Duodenal mucosa (tissue), 2 donors: ENCODE measurements around the gene KCNC2.

Source experiments
- H3K27ac ChIP-seq: one replicate; pipeline ENCODE4 v1.7.0; 2013; ENCODE audit warnings: low read depth, low read length
- H3K27me3 ChIP-seq, 2 donors: one replicate each; pipeline ENCODE4 v1.7.0; 2013; ENCODE audit warnings: low read length in 2 of 2, control low read depth in 1 of 2; ENCODE audit not compliant: insufficient read depth in 2 of 2, control insufficient read depth in 1 of 2
- H3K36me3 ChIP-seq, 2 donors: one replicate each; pipeline ENCODE4 v1.7.0; 2013; ENCODE audit warnings: low read length in 2 of 2, control low read depth in 1 of 2; ENCODE audit not compliant: insufficient read depth in 2 of 2, control insufficient read depth in 1 of 2
- H3K4me1 ChIP-seq, 2 donors: one replicate each; pipeline ENCODE4 v1.7.0; 2013; ENCODE audit warnings: low read length in 2 of 2, control low read depth in 1 of 2; ENCODE audit not compliant: insufficient read depth in 2 of 2, control insufficient read depth in 1 of 2
- H3K4me3 ChIP-seq, 2 donors: one replicate each; pipeline ENCODE4 v1.7.0; 2013; ENCODE audit warnings: low read length in 2 of 2, low read depth in 1 of 2
- H3K9ac ChIP-seq, 2 donors: one replicate each; pipeline ENCODE4 v1.7.0; 2013; ENCODE audit warnings: low read length in 2 of 2, low read depth in 1 of 2
- H3K9me3 ChIP-seq, 2 donors: one replicate each; pipeline ENCODE4 v1.7.0; 2013; ENCODE audit warnings: low read length in 2 of 2, control low read depth in 1 of 2; ENCODE audit not compliant: control insufficient read depth in 1 of 2

The KCNC2 gene

GRCh38 chr12:75081305-75081704 is 128.3 kb downstream of the KCNC2 start:
- no peaks in the 10 kb centered on the region for H3K4me1 ChIP-seq
- no peaks in the 10 kb centered on the region for H3K9me3 ChIP-seq
- no peak overlapping the region for H3K4me3 ChIP-seq
- H3K9ac ChIP-seq, result no peak overlapping the region
- H3K27ac ChIP-seq, result no peak overlapping the region
- no peaks in the 10 kb centered on the region for H3K27me3 ChIP-seq
- H3K36me3 ChIP-seq, result no peaks in the 10 kb centered on the region

- Histone ChIP-seq H3K9me3 (no peaks in the 10 kb centered on the region), H3K4me3 (no peak overlapping the region), H3K27ac (no peak overlapping the region), H3K9ac (no peak overlapping the region), H3K27me3 (no peaks in the 10 kb centered on the region), H3K36me3 (no peaks in the 10 kb centered on the region), H3K4me1 (no peaks in the 10 kb centered on the region)
Measured at GRCh38 chr12:75080582-75080981, 129.1 kb downstream of the KCNC2 start.

DNA sequence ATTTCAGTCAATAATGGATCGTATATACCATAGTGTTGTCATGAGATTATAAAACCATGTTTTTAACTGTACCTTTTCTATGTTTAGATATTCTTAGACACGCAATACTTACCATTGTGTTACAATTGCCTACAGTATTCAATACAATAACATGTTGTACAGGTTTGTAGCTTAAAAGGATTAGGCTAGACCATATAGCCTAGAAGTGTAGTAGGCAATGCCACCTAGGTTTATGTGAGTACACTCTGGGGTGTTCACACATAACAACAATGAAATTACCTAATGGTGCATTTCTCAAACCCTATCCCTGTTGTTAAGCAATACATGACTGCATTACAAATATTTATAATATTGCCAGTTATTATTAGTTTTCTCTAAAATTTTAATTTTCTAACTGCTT is 144.2 kb downstream of the KCNC2 start:
- H3K4me1 ChIP-seq, result no peaks in the 10 kb centered on the region
- H3K4me3 ChIP-seq, result no peak overlapping the region
- H3K27me3 ChIP-seq, result no peaks in the 10 kb centered on the region
- no peak overlapping the region for H3K9ac ChIP-seq
- H3K9me3 ChIP-seq, result no peaks in the 10 kb centered on the region
- no peaks in the 10 kb centered on the region for H3K36me3 ChIP-seq
- H3K27ac ChIP-seq, result no peak overlapping the region

DNA sequence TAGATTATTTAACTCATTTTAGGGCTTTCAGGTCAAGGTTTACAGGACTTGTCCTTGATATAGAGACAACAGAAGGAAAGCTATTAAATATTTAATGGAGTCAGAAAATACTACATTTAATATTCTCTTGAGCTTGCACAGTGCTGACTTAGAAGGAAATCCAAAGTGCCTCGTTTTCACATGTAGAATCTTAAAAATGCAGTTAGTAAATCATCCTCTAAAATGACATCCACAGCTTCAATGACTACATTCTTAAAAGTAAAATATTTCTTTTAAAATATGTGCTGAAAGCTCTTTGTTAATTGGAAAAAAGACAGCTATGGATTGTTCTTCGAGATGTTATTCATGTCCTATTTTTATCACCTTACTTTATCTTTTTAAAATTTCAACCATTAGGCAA is 146.9 kb downstream of the KCNC2 start:
- no peaks in the 10 kb centered on the region for H3K36me3 ChIP-seq
- H3K27ac ChIP-seq, result no peak overlapping the region
- H3K27me3 ChIP-seq, result no peaks in the 10 kb centered on the region
- no peak overlapping the region for H3K9ac ChIP-seq
- no peak overlapping the region for H3K4me3 ChIP-seq
- H3K9me3 ChIP-seq, result no peaks in the 10 kb centered on the region
- H3K4me1 ChIP-seq, result no peaks in the 10 kb centered on the region

GRCh38 chr12:75058228-75058627 is 151.4 kb downstream of the KCNC2 start:
- no peaks in the 10 kb centered on the region for H3K36me3 ChIP-seq

GRCh38 chr12:75048767-75049166 is 160.9 kb downstream of the KCNC2 start:
- Histone ChIP-seq H3K9me3 (no peaks in the 10 kb centered on the region), H3K9ac (no peak overlapping the region), H3K27me3 (no peaks in the 10 kb centered on the region), H3K4me3 (no peak overlapping the region), H3K4me1 (no peaks in the 10 kb centered on the region), H3K36me3 (no peaks in the 10 kb centered on the region), H3K27ac (no peak overlapping the region)

More at GRCh38 chr12:75058228-75058627, 151.4 kb downstream of the KCNC2 start:
- Histone ChIP-seq H3K27ac (no peak overlapping the region), H3K27me3 (no peaks in the 10 kb centered on the region), H3K4me1 (no peaks in the 10 kb centered on the region), H3K9ac (no peak overlapping the region), H3K9me3 (no peaks in the 10 kb centered on the region), H3K4me3 (no peak overlapping the region)

DNA sequence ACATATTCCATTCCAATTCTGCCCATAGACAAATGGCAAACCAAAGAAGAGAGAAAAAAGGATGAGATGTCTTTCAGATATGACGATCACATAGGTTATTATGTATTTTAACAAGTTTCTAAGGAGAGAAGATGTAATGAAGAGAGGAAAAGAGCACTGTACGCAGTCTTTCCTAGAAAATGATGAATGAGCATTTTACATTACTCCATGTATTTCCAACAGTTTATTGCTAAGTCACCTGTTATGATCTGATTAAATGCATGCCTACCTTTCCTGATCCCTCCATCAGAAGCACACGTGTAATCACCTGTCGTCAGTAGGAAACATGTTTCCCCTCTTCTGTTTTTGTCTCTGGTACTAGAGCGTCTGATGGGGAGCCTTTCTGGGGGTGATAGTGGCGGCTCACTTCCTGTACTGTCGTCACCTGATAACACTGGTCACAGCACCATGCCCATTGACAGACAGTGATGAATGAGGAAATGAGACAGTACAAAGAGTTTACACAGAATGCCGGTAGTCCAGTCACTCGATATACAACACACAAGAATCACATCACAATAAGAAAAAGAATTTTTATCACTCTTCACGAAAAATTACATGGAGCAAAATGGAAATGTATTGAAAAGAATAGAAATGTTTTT is 161.6 kb downstream of the KCNC2 start:
- Histone ChIP-seq H3K9ac (no peak overlapping the region), H3K27me3 (no peaks in the 10 kb centered on the region), H3K9me3 (no peaks in the 10 kb centered on the region), H3K4me1 (no peaks in the 10 kb centered on the region), H3K4me3 (no peak overlapping the region), H3K36me3 (no peaks in the 10 kb centered on the region), H3K27ac (no peak overlapping the region)

- Histone ChIP-seq H3K9ac (no peak overlapping the region), H3K9me3 (no peaks in the 10 kb centered on the region), H3K4me3 (no peak overlapping the region), H3K27ac (no peak overlapping the region), H3K4me1 (no peaks in the 10 kb centered on the region), H3K27me3 (no peaks in the 10 kb centered on the region), H3K36me3 (no peaks in the 10 kb centered on the region)
Measured at GRCh38 chr12:75042125-75042524, 167.5 kb downstream of the KCNC2 start.

GRCh38 chr12:75041472-75041871 is 168.2 kb downstream of the KCNC2 start:
- Histone ChIP-seq H3K4me3 (no peak overlapping the region), H3K27me3 (no peaks in the 10 kb centered on the region), H3K9me3 (no peaks in the 10 kb centered on the region), H3K9ac (no peak overlapping the region), H3K36me3 (no peaks in the 10 kb centered on the region), H3K27ac (no peak overlapping the region), H3K4me1 (no peaks in the 10 kb centered on the region)

DNA sequence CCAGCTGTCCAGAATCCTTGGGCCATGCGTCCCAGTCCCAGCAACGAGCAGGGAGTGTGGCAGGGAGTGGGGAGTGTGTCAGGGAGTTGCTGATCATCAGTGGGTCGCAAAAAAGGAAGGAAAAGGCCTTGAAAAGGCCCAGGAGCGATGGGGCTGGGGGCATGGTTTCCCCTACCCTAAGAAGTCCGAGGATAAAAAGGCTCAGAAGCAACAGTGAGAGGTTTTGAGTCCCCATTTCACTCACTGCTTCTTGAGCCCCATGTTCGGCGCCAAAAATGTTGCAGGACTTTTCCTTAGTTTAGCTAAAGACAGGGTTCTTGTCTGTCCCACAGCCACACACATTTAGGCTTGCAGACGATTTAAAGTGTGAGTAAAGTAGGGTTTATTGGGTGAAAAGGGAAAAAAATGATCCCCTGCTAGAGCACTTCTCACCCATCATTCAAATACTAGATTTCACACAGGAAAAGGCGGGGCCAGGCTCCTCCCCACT is 189.5 kb downstream of the KCNC2 start:
- peaks cover 40 to 52% of the 10 kb centered on the region in 2 donors for H3K9me3 ChIP-seq
- no peaks in the 10 kb centered on the region for H3K36me3 ChIP-seq
- no peak overlapping the region for H3K9ac ChIP-seq
- no peaks in the 10 kb centered on the region for H3K27me3 ChIP-seq
- H3K27ac ChIP-seq, result no peak overlapping the region
- no peak overlapping the region for H3K4me3 ChIP-seq
- H3K4me1 ChIP-seq, result no peaks in the 10 kb centered on the region
